Stimulated activated naive CD8-positive, alpha-beta T cell treated with anti-CD3 and anti-CD28 coated beads, Interleukin-15, amount 100 ng/mL, for 72 hours (primary cell): ENCODE data around the gene ADAMTS12.

Source experiments
- ATAC-seq: fragments of 150-1000 bp; cut with Tn5 transposase; 2 replicates; pipeline ENCODE4 v1.10.0; 2021; ENCODE audit warnings: mild to moderate bottlenecking, moderate library complexity
- DNase-seq, 2 donors: peaks; one replicate each; pipeline ENCODE4 v3.0.0; 2021 to 2022
- H3K27ac Mint-ChIP-seq, 2 donors: one replicate each; pipeline ENCODE4 v1.8.0; 2022; ENCODE audit warnings: mild to moderate bottlenecking in 2 of 2, mixed read lengths in 2 of 2, moderate library complexity in 2 of 2
- H3K27me3 Mint-ChIP-seq: one replicate; pipeline ENCODE4 v1.8.0; 2022; ENCODE audit warnings: mixed read lengths
- H3K4me1 Mint-ChIP-seq: one replicate; pipeline ENCODE4 v1.8.0; 2022; ENCODE audit warnings: mild to moderate bottlenecking, mixed read lengths
- H3K4me3 Mint-ChIP-seq, 2 donors: one replicate each; pipeline ENCODE4 v1.8.0; 2022; ENCODE audit warnings: mild to moderate bottlenecking in 2 of 2, mixed read lengths in 2 of 2, moderate library complexity in 1 of 2
- H3K9me3 Mint-ChIP-seq, 2 donors: one replicate each; pipeline ENCODE4 v1.8.0; 2022; ENCODE audit warnings: mixed read lengths in 2 of 2

Gene ADAMTS12

GRCh38 chr5:33713136-33713765 lies 178.5 kb downstream of the ADAMTS12 start:
- peaks cover 5 to 21% of the 10 kb centered on the region in 2 donors for H3K9me3 Mint-ChIP-seq
- no peak overlapping the region for H3K27ac Mint-ChIP-seq
- no peak overlapping the region for H3K4me3 Mint-ChIP-seq
- no peak for DNase-seq
- no peak for ATAC-seq
- H3K4me1 Mint-ChIP-seq: no peaks in the 10 kb centered on the region
- no peaks in the 10 kb centered on the region for H3K27me3 Mint-ChIP-seq

- no peak overlapping the region for H3K4me3 Mint-ChIP-seq
- peaks cover 5 to 25% of the 10 kb centered on the region in 2 donors for H3K9me3 Mint-ChIP-seq
- ATAC-seq: no peak
- no peak for DNase-seq
- no peaks in the 10 kb centered on the region for H3K27me3 Mint-ChIP-seq
- H3K4me1 Mint-ChIP-seq: no peaks in the 10 kb centered on the region
- no peak overlapping the region for H3K27ac Mint-ChIP-seq
These were observed 179.1 kb downstream of the ADAMTS12 start for GRCh38 chr5:33712664-33713063.

- DNase-seq (no peak), ATAC-seq (no peak)
- no peak overlapping the region for H3K4me3 Mint-ChIP-seq
- no peaks in the 10 kb centered on the region for H3K4me1 Mint-ChIP-seq
- H3K27ac Mint-ChIP-seq: no peak overlapping the region
- no peaks in the 10 kb centered on the region for H3K27me3 Mint-ChIP-seq
- H3K9me3 Mint-ChIP-seq: peaks cover 5 to 39% of the 10 kb centered on the region in 2 donors
These were observed 180.6 kb downstream of the ADAMTS12 start for GRCh38 chr5:33711094-33711679.

- DNase-seq: no peak
- Mint-ChIP-seq H3K27ac (no peak overlapping the region), H3K9me3 (peaks cover 0 to 26% of the 10 kb centered on the region in 2 donors), H3K4me3 (no peak overlapping the region), H3K4me1 (no peaks in the 10 kb centered on the region), H3K27me3 (no peaks in the 10 kb centered on the region)
- ATAC-seq: no peak
These were observed 188.9 kb downstream of the ADAMTS12 start for GRCh38 chr5:33702867-33703266.

GRCh38 chr5:33701951-33702350 lies 189.8 kb downstream of the ADAMTS12 start:
- no peaks in the 10 kb centered on the region for H3K27me3 Mint-ChIP-seq
- H3K4me1 Mint-ChIP-seq: no peaks in the 10 kb centered on the region
- H3K4me3 Mint-ChIP-seq: no peak overlapping the region
- H3K9me3 Mint-ChIP-seq: peaks cover 0 to 16% of the 10 kb centered on the region in 2 donors
- ATAC-seq: no peak
- H3K27ac Mint-ChIP-seq: no peak overlapping the region
- DNase-seq: no peak

- no peaks in the 10 kb centered on the region for H3K27me3 Mint-ChIP-seq
- H3K4me3 Mint-ChIP-seq: no peak overlapping the region
- DNase-seq (no peak), ATAC-seq (no peak)
- no peaks in the 10 kb centered on the region for H3K4me1 Mint-ChIP-seq
- H3K27ac Mint-ChIP-seq: no peak overlapping the region
- peaks cover 0 to 9% of the 10 kb centered on the region in 2 donors for H3K9me3 Mint-ChIP-seq
These were observed 190.5 kb downstream of the ADAMTS12 start for GRCh38 chr5:33701251-33701650.

GRCh38 chr5:33696411-33696810 lies 195.4 kb downstream of the ADAMTS12 start:
- Mint-ChIP-seq H3K27ac (no peak overlapping the region), H3K9me3 (peaks cover 9 to 10% of the 10 kb centered on the region in 2 donors), H3K4me1 (no peaks in the 10 kb centered on the region), H3K27me3 (peaks cover 7% of the 10 kb centered on the region), H3K4me3 (no peak overlapping the region)
- no peak for ATAC-seq
- no peak for DNase-seq

- Mint-ChIP-seq H3K27me3 (peaks cover 7% of the 10 kb centered on the region), H3K27ac (no peak overlapping the region), H3K4me1 (no peaks in the 10 kb centered on the region), H3K4me3 (no peak overlapping the region), H3K9me3 (peaks cover 9 to 10% of the 10 kb centered on the region in 2 donors)
- DNase-seq (no peak), ATAC-seq (no peak)
These were observed 198.8 kb downstream of the ADAMTS12 start for GRCh38 chr5:33692980-33693379.

GRCh38 chr5:33691856-33692255 lies 199.9 kb downstream of the ADAMTS12 start:
- no peak for ATAC-seq
- no peaks in the 10 kb centered on the region for H3K4me1 Mint-ChIP-seq
- H3K4me3 Mint-ChIP-seq: no peak overlapping the region
- H3K27me3 Mint-ChIP-seq: peaks cover 7% of the 10 kb centered on the region
- DNase-seq: no peak
- H3K9me3 Mint-ChIP-seq: peaks cover 9 to 10% of the 10 kb centered on the region in 2 donors
- H3K27ac Mint-ChIP-seq: no peak overlapping the region

GRCh38 chr5:33690374-33691135 lies 201.2 kb downstream of the ADAMTS12 start:
- H3K4me1 Mint-ChIP-seq: no peaks in the 10 kb centered on the region
- ATAC-seq: no peak
- peaks cover 9 to 10% of the 10 kb centered on the region in 2 donors for H3K9me3 Mint-ChIP-seq
- peaks cover 15% of the 10 kb centered on the region for H3K27me3 Mint-ChIP-seq
- H3K27ac Mint-ChIP-seq: no peak overlapping the region
- DNase-seq: no peak
- no peak overlapping the region for H3K4me3 Mint-ChIP-seq

GRCh38 chr5:33688526-33688925 lies 203.3 kb downstream of the ADAMTS12 start:
- Mint-ChIP-seq H3K27me3 (peaks cover 22% of the 10 kb centered on the region), H3K4me3 (no peak overlapping the region), H3K27ac (no peak overlapping the region), H3K9me3 (peaks cover 2 to 4% of the 10 kb centered on the region in 2 donors), H3K4me1 (no peaks in the 10 kb centered on the region)
- DNase-seq: no peak
- ATAC-seq: no peak

- H3K4me1 Mint-ChIP-seq: no peaks in the 10 kb centered on the region
- H3K9me3 Mint-ChIP-seq: no peaks in the 10 kb centered on the region
- DNase-seq (no peak), ATAC-seq (no peak)
- H3K27me3 Mint-ChIP-seq: peaks cover 18% of the 10 kb centered on the region
- H3K4me3 Mint-ChIP-seq: no peak overlapping the region
- no peak overlapping the region for H3K27ac Mint-ChIP-seq
These were observed 203.7 kb downstream of the ADAMTS12 start for GRCh38 chr5:33688066-33688465.

- H3K27ac Mint-ChIP-seq: no peak overlapping the region
- H3K4me3 Mint-ChIP-seq: no peak overlapping the region
- DNase-seq: no peak
- peaks cover 18% of the 10 kb centered on the region for H3K27me3 Mint-ChIP-seq
- H3K4me1 Mint-ChIP-seq: no peaks in the 10 kb centered on the region
- ATAC-seq: no peak
- H3K9me3 Mint-ChIP-seq: peaks cover 0 to 11% of the 10 kb centered on the region in 2 donors
These were observed 205.7 kb downstream of the ADAMTS12 start for GRCh38 chr5:33685873-33686755.

- Mint-ChIP-seq H3K27me3 (peaks cover 18% of the 10 kb centered on the region), H3K27ac (peak overlapping the region in 1 of 2 donors; percentile 67), H3K4me1 (no peaks in the 10 kb centered on the region), H3K9me3 (peaks cover 0 to 11% of the 10 kb centered on the region in 2 donors), H3K4me3 (no peak overlapping the region)
- no peak for DNase-seq
- peak; percentile 12 for ATAC-seq
These were observed 207.2 kb downstream of the ADAMTS12 start for GRCh38 chr5:33684496-33685159.

GRCh38 chr5:33679791-33680190 lies 212.0 kb downstream of the ADAMTS12 start:
- peaks cover 0 to 18% of the 10 kb centered on the region in 2 donors for H3K9me3 Mint-ChIP-seq
- no peak overlapping the region for H3K4me3 Mint-ChIP-seq
- H3K27ac Mint-ChIP-seq: no peak overlapping the region
- no peak for DNase-seq
- peaks cover 19% of the 10 kb centered on the region for H3K27me3 Mint-ChIP-seq
- ATAC-seq: no peak
- no peaks in the 10 kb centered on the region for H3K4me1 Mint-ChIP-seq
